ENCODE results near the gene LRRC51.

LRRC51 gene

DNA sequence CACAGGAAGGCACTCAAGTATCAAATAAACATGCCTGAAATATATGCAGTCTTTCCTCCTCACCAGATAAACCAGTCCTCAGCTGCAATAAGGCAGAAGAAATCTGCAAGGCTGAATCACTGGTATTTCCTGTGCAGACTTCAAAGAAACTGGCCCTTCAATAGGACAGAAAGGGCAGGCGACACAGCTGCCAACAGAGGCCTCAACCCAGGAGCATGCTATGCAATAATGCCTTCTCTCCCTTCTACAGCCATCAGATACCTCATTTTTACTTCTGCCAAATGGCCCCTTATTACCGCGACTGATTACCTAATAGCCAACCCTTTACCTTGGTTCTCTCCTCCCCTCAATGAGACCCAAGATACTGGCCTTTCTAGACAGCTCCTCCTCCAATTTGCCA is 8.3 kb upstream of the LRRC51 start:
- DNase-seq, result no peak

DNA sequence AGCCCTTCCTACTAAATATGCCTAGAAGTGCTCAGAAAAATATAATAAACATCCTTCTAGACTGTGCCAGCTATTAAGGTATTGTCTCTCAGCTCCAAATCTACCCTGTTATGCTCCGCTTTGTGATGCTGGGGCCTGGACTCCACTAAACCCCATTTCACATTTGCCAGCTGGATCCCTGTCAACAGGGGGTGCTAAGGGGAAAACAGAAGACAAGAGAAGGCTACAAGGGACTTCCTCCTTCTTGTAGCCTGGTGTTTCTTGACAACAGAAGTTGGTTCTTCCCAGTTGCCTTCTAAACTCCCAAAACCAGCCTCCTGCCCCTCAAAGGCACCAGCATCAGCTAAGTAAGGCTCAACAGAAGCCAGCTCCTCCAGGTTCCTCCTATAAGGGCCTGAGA is 5.5 kb upstream of the LRRC51 start:
- DNase-seq, result peak; percentile 43 to 78

DNA sequence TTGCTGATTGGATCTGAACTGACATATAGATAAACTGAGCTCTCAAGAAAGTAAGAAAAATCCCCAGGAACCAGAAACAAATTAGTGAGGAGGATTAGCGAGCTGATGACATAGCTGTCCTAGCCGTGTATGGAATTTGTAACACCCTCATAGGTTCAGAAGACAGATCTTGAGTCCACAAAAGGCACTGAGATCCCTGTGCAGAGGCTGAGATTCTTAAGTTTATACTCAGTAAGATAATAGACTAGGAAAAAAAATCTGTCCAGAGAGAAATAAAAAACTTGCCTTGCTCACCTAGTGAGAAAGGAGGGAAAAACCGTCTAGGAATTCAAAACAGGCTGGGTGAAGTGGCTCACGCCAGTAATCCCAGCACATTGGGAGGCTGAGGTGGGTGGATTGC is 4.9 kb upstream of the LRRC51 start:
- no peak for DNase-seq

GRCh38 chr11:72078477-72078876 is 2.2 kb upstream of the LRRC51 start:
- no peak for DNase-seq

DNA sequence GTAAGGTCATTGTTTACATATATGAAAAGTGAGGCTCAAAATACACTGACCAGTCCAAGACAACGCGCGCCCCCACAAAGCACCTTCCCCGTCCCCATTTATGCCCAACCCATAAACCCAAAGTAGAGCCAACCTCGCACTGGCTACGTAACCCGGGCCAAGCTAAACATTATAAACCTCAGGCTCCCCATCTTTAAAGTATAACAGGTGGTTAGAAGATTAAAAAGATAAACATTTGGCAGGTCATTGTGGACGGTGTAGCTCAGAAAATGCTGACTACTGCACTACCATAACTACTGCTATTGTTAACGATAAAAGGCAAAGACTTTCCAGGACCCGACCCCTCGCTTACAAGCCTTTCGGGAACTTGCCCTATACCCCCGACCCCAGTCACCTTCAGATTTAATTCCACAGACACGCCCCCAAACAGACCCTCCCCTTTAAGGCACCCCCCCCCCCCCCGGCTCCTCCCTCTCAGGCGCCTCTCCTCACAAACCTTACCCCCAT is 778 bp upstream of the LRRC51 start:
- DNase-seq, result no peak

DNA sequence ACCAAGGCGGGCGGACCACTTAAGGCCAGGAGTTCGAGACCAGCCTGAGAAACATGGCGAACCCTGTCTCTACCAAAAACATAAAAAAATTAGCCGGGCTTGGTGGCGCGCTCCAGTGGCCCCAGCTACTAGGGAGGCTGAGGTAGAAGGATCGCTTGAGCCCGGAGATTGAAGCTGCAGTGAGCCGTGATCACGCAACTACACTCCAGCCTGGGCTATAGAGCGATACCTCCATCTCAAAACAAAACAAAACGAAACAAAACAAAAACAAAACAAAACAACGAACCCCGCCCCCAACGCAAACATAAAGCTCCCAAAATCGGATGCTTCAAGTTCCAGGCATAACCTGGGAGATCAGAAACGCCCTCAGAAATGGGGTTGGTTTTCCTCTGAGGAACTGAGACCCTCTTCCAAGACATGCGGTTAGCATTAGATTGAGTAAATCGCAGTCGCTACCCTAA is 564 bp downstream of the LRRC51 start:
- DNase-seq, result no peak

DNA sequence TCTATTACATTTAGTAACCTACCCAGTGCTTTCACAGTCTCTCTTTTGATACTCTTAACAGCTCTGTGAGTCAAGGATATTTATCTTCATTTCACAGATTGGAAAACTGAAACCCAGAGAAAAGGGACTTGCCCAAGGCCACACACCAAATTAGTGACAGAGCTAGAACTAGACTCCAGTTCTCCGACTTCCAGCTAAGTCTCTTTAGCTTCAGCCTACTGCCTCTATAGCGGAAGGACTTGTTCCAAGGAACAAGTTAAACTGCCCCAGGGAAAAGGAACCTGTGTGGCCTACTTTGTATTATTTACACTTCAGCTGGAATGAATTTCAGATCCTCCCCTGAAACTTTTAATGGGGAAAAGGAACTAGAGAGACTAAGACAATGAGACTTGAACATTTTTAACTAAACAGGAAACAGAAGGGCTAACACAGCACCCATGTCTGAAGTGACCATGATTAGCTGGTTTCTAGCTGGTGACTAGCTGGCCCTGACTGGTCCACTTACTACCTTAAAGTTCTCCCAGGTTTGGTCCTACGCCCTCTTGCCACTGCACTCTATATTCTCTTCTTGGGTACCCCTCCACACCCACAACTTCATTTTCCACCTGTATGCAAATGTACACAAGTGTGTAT is 1.3 kb downstream of the LRRC51 start:
- no peak for DNase-seq

- no peak for DNase-seq
Observed at GRCh38 chr11:72083414-72083813, 2.8 kb downstream of the LRRC51 start.

DNA sequence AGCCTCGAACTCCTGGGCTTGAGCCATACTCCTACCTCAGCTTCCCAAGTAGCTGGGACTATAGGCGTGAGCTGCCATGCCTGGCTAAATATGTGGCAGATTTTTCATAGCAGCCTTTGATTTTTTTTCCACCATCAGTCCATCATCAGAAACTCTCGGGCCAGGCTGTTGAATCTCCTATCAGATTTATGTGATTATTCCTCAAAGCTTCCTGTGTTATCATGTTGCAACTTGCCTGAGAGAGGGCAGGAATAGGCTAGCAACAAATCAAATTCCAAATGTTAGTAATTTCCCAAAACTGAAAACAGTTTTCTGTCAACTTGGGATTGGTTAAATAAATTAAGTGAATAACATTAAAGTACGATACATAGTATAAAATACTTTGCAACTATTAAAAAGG is 3.4 kb downstream of the LRRC51 start:
- no peak for DNase-seq

- DNase-seq, result no peak
Observed at GRCh38 chr11:72084965-72085364, 4.3 kb downstream of the LRRC51 start.

- DNase-seq, result no peak
Observed at GRCh38 chr11:72085621-72086351, 5.1 kb downstream of the LRRC51 start.

GRCh38 chr11:72088076-72088808 is 7.6 kb downstream of the LRRC51 start:
- no peak for DNase-seq

- DNase-seq, result peak; percentile 86 to 95
Observed at GRCh38 chr11:72091292-72091691, 10.6 kb downstream of the LRRC51 start.

DNA sequence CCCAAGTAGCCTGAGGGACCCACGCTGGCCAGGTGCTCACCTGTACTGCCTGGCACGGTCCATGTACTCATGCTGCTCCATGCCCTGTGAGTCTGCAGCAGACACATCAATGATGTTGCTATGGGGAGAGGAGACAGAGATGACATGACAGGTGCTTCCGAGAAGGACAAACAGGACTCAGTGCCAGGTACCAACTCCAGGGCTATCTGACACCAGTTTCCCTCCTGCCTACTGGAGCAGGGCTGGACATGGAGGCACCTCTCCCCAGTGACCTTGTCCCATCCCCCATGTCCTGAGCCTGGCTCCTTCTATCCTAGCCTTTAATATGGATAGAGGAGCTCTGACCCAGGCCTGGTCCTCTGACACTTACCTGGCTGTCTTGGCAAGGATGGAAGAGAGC is 18.1 kb downstream of the LRRC51 start:
- no peak for DNase-seq

GRCh38 chr11:72100009-72100408 is 19.4 kb downstream of the LRRC51 start:
- DNase-seq, result no peak

GRCh38 chr11:72100462-72100861 is 19.8 kb downstream of the LRRC51 start:
- peak; percentile 94 to 96 for DNase-seq

GRCh38 chr11:72102162-72102561 is 21.5 kb downstream of the LRRC51 start:
- no peak for DNase-seq

- no peak for DNase-seq
Observed at GRCh38 chr11:72102631-72102945, 21.9 kb downstream of the LRRC51 start.

DNA sequence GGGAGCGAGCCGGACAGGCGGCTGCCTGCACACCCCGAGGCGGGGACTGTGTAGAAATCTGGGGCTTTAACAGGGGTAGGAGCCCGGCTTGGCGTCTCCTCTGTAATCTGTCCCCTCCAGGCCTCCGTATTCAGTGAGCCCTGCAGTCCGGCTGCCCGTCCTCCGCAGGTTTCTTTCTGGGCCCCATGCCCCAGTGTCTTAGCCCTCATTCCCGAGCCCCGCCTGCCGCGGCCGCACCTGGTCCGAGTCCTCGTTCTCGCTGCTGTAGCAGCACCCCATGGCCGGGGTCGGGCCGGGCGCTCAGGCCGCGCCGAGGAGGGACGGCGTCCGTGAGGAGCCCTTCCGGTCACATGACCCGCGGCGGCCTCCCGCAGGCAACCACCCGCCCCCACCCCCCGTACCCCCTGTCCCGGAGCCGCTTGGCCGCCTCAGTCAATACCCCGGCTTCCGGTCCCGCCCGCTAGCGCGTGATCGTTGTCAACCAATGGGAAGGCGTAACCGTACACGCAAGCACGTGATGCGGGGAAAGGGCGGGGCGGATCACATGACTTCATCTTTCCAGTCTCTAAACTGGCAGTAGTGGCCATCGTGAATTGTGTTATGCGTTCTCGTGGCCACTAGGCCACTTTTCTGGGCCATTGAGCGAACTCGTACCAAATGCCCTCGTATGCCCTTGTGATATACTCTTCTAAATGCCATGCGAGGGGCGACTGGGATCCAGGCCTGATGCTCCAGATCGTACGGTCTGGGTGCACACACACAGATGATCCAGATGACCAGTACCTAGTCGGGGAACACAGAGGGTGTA is 22.5 kb downstream of the LRRC51 start, which contains the start of gene LAMTOR1:
LAMTOR1 (minus strand) TSS at position 352 of the 808 bp plus-strand sequence; CDS start at position 279, 73 bp downstream.
- peak; percentile 96 to 98 for DNase-seq

DNA sequence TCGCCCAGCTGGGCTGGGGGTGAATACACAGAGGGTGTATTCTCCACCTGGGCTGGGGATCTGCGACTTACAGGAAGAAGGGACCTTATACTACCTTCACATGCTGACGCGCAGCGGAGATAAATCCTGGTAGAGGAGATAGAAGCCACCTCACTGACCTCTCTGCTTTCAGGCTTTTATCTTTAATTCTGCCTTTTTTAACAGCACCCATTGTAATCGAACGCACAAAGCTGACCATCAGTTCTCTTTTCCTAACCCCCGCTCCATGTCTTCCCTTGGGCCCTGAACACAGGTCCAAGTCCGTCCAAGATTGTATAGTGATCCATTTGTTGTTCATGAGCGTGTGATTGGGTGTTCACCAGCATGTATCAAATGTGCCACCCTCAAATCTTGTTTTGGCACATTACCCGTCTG is 23.1 kb downstream of the LRRC51 start:
- no peak for DNase-seq

DNA sequence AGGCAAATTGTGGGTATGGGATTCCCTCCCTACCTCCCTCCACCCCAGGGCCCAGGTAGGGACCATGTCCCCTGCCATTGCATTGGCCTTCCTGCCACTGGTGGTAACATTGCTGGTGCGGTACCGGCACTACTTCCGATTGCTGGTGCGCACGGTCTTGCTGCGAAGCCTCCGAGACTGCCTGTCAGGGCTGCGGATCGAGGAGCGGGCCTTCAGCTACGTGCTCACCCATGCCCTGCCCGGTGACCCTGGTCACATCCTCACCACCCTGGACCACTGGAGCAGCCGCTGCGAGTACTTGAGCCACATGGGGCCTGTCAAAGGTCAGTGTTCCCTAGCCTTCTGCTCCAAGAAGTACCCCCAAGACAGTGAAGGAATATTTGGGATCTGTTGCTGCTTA is 25.2 kb downstream of the LRRC51 start, which contains the start of gene TOMT:
TOMT (plus strand) TSS at position 37 of the 400 bp plus-strand sequence; CDS start at position 65, 28 bp downstream.
- no peak for DNase-seq

GRCh38 chr11:72111300-72112142 is 30.9 kb downstream of the LRRC51 start:
- DNase-seq, result no peak

Measured in AML-193 (cell line).